ENCODE measurements around the gene RGS9.
"Not testable (repeated sequence)": the region's sequence is repeated elsewhere in the genome, so short reads cannot be mapped to it uniquely, and the experiment has no call there.

Gene RGS9

GRCh38 chr17:65158041-65158440, 20.9 kb downstream of the RGS9 start:
- DNase-seq: no peak

- DNase-seq: no peak
These were observed 21.5 kb downstream of the RGS9 start for GRCh38 chr17:65158622-65159021.

- DNase-seq: no peak
These were observed 23.3 kb downstream of the RGS9 start for GRCh38 chr17:65160516-65160915.

- no peak for DNase-seq
These were observed 26.9 kb downstream of the RGS9 start for GRCh38 chr17:65163990-65164495.

- no peak for DNase-seq
These were observed 29.6 kb downstream of the RGS9 start for GRCh38 chr17:65166787-65167186.

- DNase-seq: no peak
These were observed 30.4 kb downstream of the RGS9 start for GRCh38 chr17:65167566-65167965.

- no peak for DNase-seq
These were observed 32.5 kb downstream of the RGS9 start for GRCh38 chr17:65169691-65170090.

GRCh38 chr17:65170839-65171238, 33.7 kb downstream of the RGS9 start:
- DNase-seq: no peak

- no peak for DNase-seq
These were observed 34.6 kb downstream of the RGS9 start for GRCh38 chr17:65171752-65172151.

GRCh38 chr17:65172496-65173136, 35.4 kb downstream of the RGS9 start:
- no peak for DNase-seq

GRCh38 chr17:65173284-65173793, 36.2 kb downstream of the RGS9 start:
- no peak for DNase-seq

GRCh38 chr17:65173976-65174683, 37.0 kb downstream of the RGS9 start:
- DNase-seq: no peak

GRCh38 chr17:65174974-65175373, 37.8 kb downstream of the RGS9 start:
- no peak for DNase-seq

GRCh38 chr17:65175952-65176351, 38.8 kb downstream of the RGS9 start:
- no peak for DNase-seq

GRCh38 chr17:65176646-65177409, 39.7 kb downstream of the RGS9 start:
- no peak for DNase-seq

GRCh38 chr17:65177901-65178300, 40.7 kb downstream of the RGS9 start:
- DNase-seq: no peak

GRCh38 chr17:65180276-65180675, 43.1 kb downstream of the RGS9 start:
- not testable (repeated sequence) for DNase-seq

- not testable (repeated sequence) for DNase-seq
These were observed 43.6 kb downstream of the RGS9 start for GRCh38 chr17:65180752-65181236.

- no peak for DNase-seq
These were observed 44.3 kb downstream of the RGS9 start for GRCh38 chr17:65181237-65182061.

GRCh38 chr17:65182233-65182632, 45.1 kb downstream of the RGS9 start:
- DNase-seq: no peak

GRCh38 chr17:65183736-65184135, 46.6 kb downstream of the RGS9 start:
- no peak for DNase-seq

GRCh38 chr17:65184235-65184959, 47.2 kb downstream of the RGS9 start:
- DNase-seq: no peak

Measured in cortex of kidney (tissue), 1 donor.